Sigmoid colon (tissue), 4 donors: ENCODE data around the gene JPT2.

Source experiments
- POLR2A ChIP-seq, 2 donors: fragments of 450-650 bp; IDR thresholded peaks; one replicate each; pipeline ENCODE4 v1.6.1; 2016; ENCODE audit warnings: antibody characterized with exemption in 2 of 2, mild to moderate bottlenecking in 2 of 2, moderate library complexity in 2 of 2
- POLR2AphosphoS5 ChIP-seq, 4 donors: sonication (generic); formaldehyde crosslinking; IDR thresholded peaks; one replicate each; pipeline ENCODE4 v1.6.1; 2017; ENCODE audit warnings: antibody characterized with exemption in 4 of 4
- TF ChIP-seq, protein P1 (sequence below), 4 experiments: fragments of 450-650 bp in 3 of 4; fragments of 200-600 bp in 1 of 4; IDR thresholded peaks; one replicate each; pipeline ENCODE4 v1.5.1; 2016 to 2019; ENCODE audit warnings: antibody characterized with exemption in 4 of 4, mild to moderate bottlenecking in 3 of 4, moderate library complexity in 2 of 4

DNA sequence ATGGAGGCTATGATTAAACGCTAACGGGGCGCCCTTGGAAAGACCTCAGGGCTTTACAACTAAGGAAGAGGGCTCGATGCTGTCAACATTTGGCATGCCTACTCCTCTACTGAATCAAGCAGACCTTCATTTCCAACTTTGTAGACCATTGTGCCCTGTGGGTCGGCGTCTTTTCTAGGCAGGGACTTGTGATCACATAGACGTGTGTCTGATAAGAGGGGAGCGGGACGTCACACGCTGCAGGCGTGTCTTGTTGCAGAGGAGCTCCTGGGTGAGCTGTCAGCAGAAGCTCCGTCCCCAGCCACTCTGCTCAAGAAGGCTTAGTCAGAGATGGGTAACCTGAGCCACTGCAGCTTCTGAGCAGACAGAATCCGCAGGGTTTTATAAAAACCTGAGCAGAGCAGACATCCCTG lies 30.7 kb downstream of the JPT2 start:
- TF ChIP-seq, protein P1, sequence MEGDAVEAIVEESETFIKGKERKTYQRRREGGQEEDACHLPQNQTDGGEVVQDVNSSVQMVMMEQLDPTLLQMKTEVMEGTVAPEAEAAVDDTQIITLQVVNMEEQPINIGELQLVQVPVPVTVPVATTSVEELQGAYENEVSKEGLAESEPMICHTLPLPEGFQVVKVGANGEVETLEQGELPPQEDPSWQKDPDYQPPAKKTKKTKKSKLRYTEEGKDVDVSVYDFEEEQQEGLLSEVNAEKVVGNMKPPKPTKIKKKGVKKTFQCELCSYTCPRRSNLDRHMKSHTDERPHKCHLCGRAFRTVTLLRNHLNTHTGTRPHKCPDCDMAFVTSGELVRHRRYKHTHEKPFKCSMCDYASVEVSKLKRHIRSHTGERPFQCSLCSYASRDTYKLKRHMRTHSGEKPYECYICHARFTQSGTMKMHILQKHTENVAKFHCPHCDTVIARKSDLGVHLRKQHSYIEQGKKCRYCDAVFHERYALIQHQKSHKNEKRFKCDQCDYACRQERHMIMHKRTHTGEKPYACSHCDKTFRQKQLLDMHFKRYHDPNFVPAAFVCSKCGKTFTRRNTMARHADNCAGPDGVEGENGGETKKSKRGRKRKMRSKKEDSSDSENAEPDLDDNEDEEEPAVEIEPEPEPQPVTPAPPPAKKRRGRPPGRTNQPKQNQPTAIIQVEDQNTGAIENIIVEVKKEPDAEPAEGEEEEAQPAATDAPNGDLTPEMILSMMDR (IDR thresholded peaks at IDR 0.05), result no peak
- no peak for TF ChIP-seq POLR2AphosphoS5 (IDR thresholded peaks at IDR 0.05)
- TF ChIP-seq POLR2A (IDR thresholded peaks at IDR 0.05), result no peak
